GM13976 (cell line): ENCODE measurements around the gene OCIAD2.
A peak's percentile ranks its signal among the peaks of the same experiment; 100 is the strongest.

ENCODE experiments used
- DNase-seq: peaks from one replicate; pipeline ENCODE4 v3.0.0; 2012; ENCODE audit warnings: low spot score
- in situ Hi-C: fragments of 300-500 bp; cut with MboI; formaldehyde crosslinking; loops from one replicate; pipeline ENCODE4 v1.12.0; 2022; ENCODE audit warnings: low sequenced_read_pairs, mixed read lengths, inconsistent platforms; ENCODE audit not compliant: unreplicated experiment
- TF ChIP-seq, protein P1 (sequence below): IDR thresholded peaks from 2 replicates; pipeline ENCODE4 v1.5.1; 2012; ENCODE audit warnings: borderline replicate concordance, mild to moderate bottlenecking; ENCODE audit not compliant: insufficient read depth; ENCODE audit errors: extremely low read depth, missing control alignments, control extremely low read depth

OCIAD2 gene

DNA sequence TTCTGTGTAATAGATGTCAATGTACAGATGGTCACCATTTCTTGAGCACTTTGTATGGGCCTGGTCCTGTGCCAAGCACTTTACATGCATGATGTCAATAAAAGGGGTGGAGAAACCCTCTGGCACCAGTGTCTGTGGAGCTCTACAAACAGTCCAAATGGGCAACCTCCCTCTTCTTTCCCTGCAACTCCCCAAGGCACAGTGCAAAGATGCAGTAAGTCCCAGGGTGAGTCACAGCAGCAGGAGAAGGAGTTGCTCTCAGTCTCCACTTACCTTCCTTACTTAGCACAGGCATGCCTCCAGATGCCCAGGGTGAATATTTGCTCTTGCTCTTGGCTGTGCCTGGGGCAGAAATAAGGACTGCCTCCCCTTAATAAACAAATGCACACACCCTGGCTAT is 4.3 kb downstream of the OCIAD2 start:
- no peak for DNase-seq
- TF ChIP-seq, protein P1, sequence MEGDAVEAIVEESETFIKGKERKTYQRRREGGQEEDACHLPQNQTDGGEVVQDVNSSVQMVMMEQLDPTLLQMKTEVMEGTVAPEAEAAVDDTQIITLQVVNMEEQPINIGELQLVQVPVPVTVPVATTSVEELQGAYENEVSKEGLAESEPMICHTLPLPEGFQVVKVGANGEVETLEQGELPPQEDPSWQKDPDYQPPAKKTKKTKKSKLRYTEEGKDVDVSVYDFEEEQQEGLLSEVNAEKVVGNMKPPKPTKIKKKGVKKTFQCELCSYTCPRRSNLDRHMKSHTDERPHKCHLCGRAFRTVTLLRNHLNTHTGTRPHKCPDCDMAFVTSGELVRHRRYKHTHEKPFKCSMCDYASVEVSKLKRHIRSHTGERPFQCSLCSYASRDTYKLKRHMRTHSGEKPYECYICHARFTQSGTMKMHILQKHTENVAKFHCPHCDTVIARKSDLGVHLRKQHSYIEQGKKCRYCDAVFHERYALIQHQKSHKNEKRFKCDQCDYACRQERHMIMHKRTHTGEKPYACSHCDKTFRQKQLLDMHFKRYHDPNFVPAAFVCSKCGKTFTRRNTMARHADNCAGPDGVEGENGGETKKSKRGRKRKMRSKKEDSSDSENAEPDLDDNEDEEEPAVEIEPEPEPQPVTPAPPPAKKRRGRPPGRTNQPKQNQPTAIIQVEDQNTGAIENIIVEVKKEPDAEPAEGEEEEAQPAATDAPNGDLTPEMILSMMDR, result no peak
- in situ Hi-C loops, result no loop called here

DNA sequence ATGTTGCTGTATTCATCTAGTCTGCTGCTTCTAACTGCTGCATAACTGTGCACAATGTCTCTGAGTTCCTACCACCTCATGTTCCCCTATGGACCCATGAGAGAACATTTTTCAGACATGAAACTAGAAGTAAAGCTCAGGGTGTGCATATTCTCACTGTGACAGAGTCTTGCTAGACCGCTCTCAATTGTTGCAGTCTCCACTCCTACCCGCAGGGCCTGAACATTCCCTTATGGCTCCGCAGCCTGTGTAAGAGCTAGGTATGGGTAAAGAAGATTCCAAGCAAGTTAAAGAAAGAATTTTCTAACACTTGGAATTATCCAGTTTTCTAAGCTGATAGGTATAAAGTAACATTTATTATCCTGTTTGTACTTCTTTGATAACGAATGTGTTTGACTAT is 5.4 kb downstream of the OCIAD2 start:
- DNase-seq, result no peak
- in situ Hi-C loops, result no loop called here
- TF ChIP-seq, protein P1, result no peak

DNA sequence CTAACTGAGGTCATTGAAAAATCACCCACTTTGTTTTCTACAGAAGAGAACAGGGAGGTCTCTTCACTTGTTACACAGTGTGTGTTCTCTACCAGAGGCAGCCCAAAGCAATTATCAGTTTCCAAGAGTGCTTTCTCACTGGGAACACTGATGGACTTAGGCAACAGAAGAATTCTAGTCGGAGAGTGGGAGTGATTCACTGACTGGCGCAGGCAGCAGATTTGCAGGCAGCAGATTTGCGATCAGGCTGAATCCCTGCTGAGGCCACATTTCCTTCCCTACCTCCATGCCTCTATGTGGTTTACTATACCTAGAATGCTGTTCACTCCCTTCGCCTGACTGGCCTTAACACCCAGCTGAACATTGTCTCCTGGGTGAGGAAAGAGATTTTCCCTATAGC is 6.6 kb downstream of the OCIAD2 start:
- DNase-seq, result no peak
- in situ Hi-C loops, result no loop called here
- TF ChIP-seq, protein P1, result no peak

DNA sequence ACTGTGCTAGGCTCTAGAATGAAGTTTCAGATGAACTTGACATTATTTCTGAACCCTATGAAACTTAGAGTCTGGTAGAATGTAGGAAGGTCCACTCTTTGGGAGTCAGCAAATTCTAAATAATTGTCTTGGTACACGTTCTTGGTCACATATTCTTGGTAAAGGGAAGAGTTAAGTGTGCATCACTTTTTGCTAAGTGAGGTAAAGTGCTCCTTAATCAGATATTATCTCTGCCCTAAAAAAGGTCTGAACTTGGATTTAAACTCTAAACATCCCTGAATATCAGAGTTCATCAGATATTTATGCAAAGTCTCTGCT is 7.2 kb downstream of the OCIAD2 start:
- in situ Hi-C loops, result no loop called here

DNA sequence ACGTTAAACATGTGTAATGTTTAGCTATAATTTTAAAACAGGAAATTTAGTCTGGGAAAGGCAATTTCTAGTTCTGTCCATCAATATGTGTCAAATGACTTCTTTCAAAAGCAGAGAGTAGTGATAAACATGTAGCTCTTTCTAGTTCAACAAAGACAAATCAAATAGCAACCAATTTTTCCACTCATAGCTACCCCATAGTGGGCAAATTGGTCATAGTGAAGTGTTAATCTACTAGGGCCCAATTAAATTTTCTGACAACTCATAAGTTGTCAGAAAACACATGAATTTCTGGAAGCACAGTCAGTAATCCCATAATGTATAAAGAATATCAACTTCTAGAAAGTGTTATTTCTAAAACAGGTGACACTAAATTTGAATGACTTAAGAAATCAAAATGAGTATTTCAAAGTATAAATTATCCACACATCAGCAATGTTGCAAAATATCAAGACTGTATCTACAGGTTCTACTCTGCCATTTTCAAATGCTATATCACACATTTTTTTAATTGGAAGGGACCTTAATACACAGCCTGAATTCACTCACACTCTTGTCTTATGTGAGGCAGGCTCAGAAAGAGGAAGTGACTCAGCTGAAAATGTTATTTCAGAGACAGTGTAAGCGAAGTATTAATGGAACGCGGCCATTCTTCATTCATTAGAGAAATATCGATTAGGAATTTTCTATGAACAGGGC is 7.7 kb downstream of the OCIAD2 start:
- TF ChIP-seq, protein P1, result no peak

More for the DNA sequence above, 7.2 kb downstream of the OCIAD2 start:
- TF ChIP-seq, protein P1, result no peak
- DNase-seq, result no peak

DNA sequence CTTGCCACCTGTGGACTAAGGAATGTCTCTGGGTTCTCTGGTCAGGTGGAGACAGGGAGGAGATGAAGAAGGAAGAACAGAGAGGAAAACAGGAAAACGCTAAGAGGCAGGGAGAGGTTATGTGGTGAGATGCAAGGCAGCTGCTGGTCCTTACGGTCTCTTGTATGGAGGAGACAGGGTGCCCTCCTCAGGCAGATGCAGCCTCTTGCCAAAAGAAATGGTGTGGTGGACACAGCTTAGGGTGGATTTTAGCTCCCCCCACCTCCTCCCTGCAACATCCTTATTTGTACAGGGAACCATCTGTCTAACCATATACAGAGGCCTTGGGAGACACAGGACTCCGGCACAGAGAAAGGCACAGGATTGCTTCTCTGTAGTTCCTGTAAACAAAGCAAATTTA is 9.7 kb downstream of the OCIAD2 start:
- DNase-seq, result no peak
- TF ChIP-seq, protein P1, result peak; percentile 21
- in situ Hi-C loops, result no loop called here

More for the DNA sequence above, 7.7 kb downstream of the OCIAD2 start:
- DNase-seq, result no peak
- in situ Hi-C loops, result no loop called here
